CD14-positive monocyte (primary cell): ENCODE results near the gene MPRIP. TPM values are rescaled to one million over a fixed set of nuclear protein-coding genes. Genes with fewer than 3 reads are reported as not detected.

Source experiments
- DNase-seq, 3 donors: peaks; one replicate each; pipeline ENCODE4 v3.0.0-alpha.2; 2011 to 2022
- H2AFZ ChIP-seq: 2 replicates; pipeline ENCODE4 v1.6.0; 2012; ENCODE audit warnings: mild to moderate bottlenecking, low read depth, low read length, inconsistent platforms; ENCODE audit not compliant: insufficient read depth, poor library complexity, severe bottlenecking
- H3K27ac ChIP-seq, 2 donors: 1 replicate in 1 of 2; 2 replicates in 1 of 2; pipeline ENCODE4 v1.5.1; 2012 to 2013; ENCODE audit warnings: low read length in 2 of 2, control low read depth in 1 of 2, inconsistent platforms in 1 of 2, low read depth in 1 of 2, mild to moderate bottlenecking in 1 of 2
- H3K27me3 ChIP-seq, 2 donors: one replicate each; pipeline versions ENCODE4 v1.6.0 to v1.6.1; 2011 to 2013; ENCODE audit warnings: low read length in 2 of 2; ENCODE audit not compliant: control insufficient read depth in 2 of 2, insufficient read depth in 2 of 2
- H3K36me3 ChIP-seq, 2 donors: replicated peaks in 1 of 2; 1 replicate in 1 of 2; 2 replicates in 1 of 2; pipeline versions ENCODE4 v1.5.1 to v1.6.1; 2012 to 2013; ENCODE audit warnings: low read length in 2 of 2, control low read depth in 1 of 2, inconsistent platforms in 1 of 2, mild to moderate bottlenecking in 1 of 2; ENCODE audit not compliant: insufficient read depth in 2 of 2, control insufficient read depth in 1 of 2
- H3K4me1 ChIP-seq, 2 donors: 1 replicate in 1 of 2; 2 replicates in 1 of 2; pipeline versions ENCODE4 v1.5.1 to v1.6.1; 2012 to 2013; ENCODE audit warnings: low read length in 2 of 2, control low read depth in 1 of 2, inconsistent platforms in 1 of 2, mild to moderate bottlenecking in 1 of 2, moderate library complexity in 1 of 2; ENCODE audit not compliant: insufficient read depth in 2 of 2, control insufficient read depth in 1 of 2
- H3K4me2 ChIP-seq: replicated peaks from 2 replicates; pipeline ENCODE3; 2012; ENCODE audit warnings: low read length, moderate library complexity, mild to moderate bottlenecking; ENCODE audit not compliant: poor library complexity, severe bottlenecking; ENCODE audit errors: extremely low read depth
- H3K4me3 ChIP-seq, 3 experiments: fragments of 200-600 bp in 1 of 3; sonication (generic) in 1 of 3; replicated peaks in 1 of 3; 1 replicate in 2 of 3; 2 replicates in 1 of 3; pipeline ENCODE4 v1.5.1; 2011 to 2013; ENCODE audit warnings: low read length in 3 of 3, mild to moderate bottlenecking in 3 of 3, control low read depth in 2 of 3, low read depth in 2 of 3, inconsistent platforms in 1 of 3, moderate library complexity in 1 of 3
- H3K79me2 ChIP-seq: 2 replicates; pipeline ENCODE4 v1.6.0; 2012; ENCODE audit warnings: mild to moderate bottlenecking, control low read depth, inconsistent platforms, low read length, moderate library complexity; ENCODE audit not compliant: insufficient read depth
- H3K9ac ChIP-seq: 2 replicates; pipeline ENCODE4 v1.6.0; 2017; ENCODE audit warnings: low read length, mild to moderate bottlenecking; ENCODE audit not compliant: insufficient read depth, poor library complexity, severe bottlenecking
- H3K9me3 ChIP-seq, 2 donors: replicated peaks in 1 of 2; 1 replicate in 1 of 2; 2 replicates in 1 of 2; pipeline versions ENCODE4 v1.5.1 to v1.6.1; 2012 to 2013; ENCODE audit warnings: low read length in 2 of 2, control low read depth in 1 of 2; ENCODE audit not compliant: control insufficient read depth in 1 of 2, insufficient read depth in 1 of 2
- H4K20me1 ChIP-seq: 2 replicates; pipeline ENCODE4 v1.6.0; 2012; ENCODE audit warnings: mild to moderate bottlenecking, low read length, control low read depth, moderate library complexity; ENCODE audit not compliant: insufficient read depth
- H3K27ac Mint-ChIP-seq, 7 donors: one replicate each; pipeline ENCODE4 v1.8.0; 2020; ENCODE audit warnings: mild to moderate bottlenecking in 7 of 7, mixed read lengths in 7 of 7, moderate library complexity in 6 of 7, inconsistent platforms in 2 of 7
- H3K27me3 Mint-ChIP-seq, 3 donors: one replicate each; pipeline ENCODE4 v1.8.0; 2021 to 2022; ENCODE audit warnings: low read depth in 3 of 3, mild to moderate bottlenecking in 3 of 3, mixed read lengths in 3 of 3, moderate library complexity in 3 of 3, inconsistent platforms in 1 of 3
- H3K36me3 Mint-ChIP-seq, 2 donors: one replicate each; pipeline ENCODE4 v1.8.0; 2020; ENCODE audit warnings: mixed read lengths in 2 of 2, inconsistent platforms in 1 of 2, mild to moderate bottlenecking in 1 of 2
- H3K4me1 Mint-ChIP-seq: one replicate; pipeline ENCODE4 v1.8.0; 2020; ENCODE audit warnings: mild to moderate bottlenecking, mixed read lengths
- H3K4me3 Mint-ChIP-seq, 2 donors: one replicate each; pipeline ENCODE4 v1.8.0; 2020; ENCODE audit warnings: mild to moderate bottlenecking in 2 of 2, mixed read lengths in 2 of 2, moderate library complexity in 1 of 2
- H3K9me3 Mint-ChIP-seq, 7 donors: one replicate each; pipeline ENCODE4 v1.8.0; 2020 to 2022; ENCODE audit warnings: mixed read lengths in 7 of 7, mild to moderate bottlenecking in 6 of 7, moderate library complexity in 6 of 7, inconsistent platforms in 2 of 7
- CTCF ChIP-seq: fragments of 200-600 bp; IDR thresholded peaks from one replicate; pipeline ENCODE4 v1.8.0; 2022; ENCODE audit warnings: antibody characterized with exemption, mild to moderate bottlenecking
- WGBS: methylation state at CpG from one replicate; pipeline ENCODE4 v1.1.5; 2013; ENCODE audit warnings: missing lambda C conversion rate; ENCODE audit not compliant: insufficient coverage; 5-methylcytosine and 5-hydroxymethylcytosine counted together
- intact Hi-C, 2 donors: fragments of 100-400 bp; cut with micrococcal nuclease; formaldehyde crosslinking; loops; one replicate each; pipeline versions ENCODE4 v1.15.0 to v1.15.1; 2023
- polyA plus RNA-seq, 3 donors: library from polyadenylated mRNA; depleted of rRNA in 1 of 3; unstranded in 2 of 3; stranded (reverse) in 1 of 3; fragments of 300-500 nt in 2 of 3; fragments of >200 nt in 1 of 3; fragmentation: Illumina TruSeq in 2 of 3; gene quantifications; 1 replicate in 2 of 3; 2 replicates in 1 of 3; pipeline ENCODE4 v1.2.3, GENCODE V29; 2012 to 2021

Gene MPRIP
- polyA plus RNA-seq, 3 donors, result 2.0 to 48.7 (median 2.5) TPM

DNA sequence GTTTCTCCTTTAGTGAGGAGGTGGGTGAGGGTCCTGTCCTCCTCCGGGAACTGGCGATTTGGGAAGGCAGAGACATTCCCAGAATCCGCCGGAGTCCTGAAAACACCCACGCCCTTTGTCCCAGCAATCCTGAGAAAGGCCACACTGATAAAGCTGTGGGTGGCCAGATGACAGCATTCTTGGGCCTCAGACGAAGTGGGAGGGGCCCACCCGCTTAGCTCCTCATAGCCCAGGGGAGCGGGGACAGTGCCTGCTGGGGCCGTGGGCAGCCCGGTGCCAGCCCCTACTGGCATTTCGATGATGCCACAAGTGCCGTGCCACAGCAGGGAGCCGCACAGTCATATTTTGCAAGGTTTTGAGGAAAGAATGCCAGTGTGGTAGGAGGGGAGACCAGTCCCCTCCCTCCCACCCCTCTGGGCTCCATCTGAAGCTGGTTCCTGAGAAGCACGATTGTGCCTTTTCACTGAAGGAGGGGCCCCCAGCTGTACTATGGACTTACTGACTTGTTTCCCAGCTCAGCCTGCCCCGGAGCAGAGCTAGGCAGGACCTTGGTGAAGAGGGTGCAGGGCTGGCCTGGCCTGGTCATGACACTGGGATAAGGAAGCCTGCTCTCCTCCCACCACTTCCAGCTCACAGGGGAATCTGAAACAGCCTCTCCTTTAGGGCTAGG lies 20.9 kb upstream of the MPRIP start:
- H3K9me3 ChIP-seq, result no peaks in the 10 kb centered on the region
- H3K27me3 ChIP-seq, result peaks cover 0 to 13% of the 10 kb centered on the region in 2 donors
- no peak for DNase-seq
- intact Hi-C loops, result no loop called here
- no peak overlapping the region for H3K9ac ChIP-seq
- Mint-ChIP-seq H3K27ac (no peak overlapping the region), H3K4me1 (peaks cover 11% of the 10 kb centered on the region), H3K27me3 (peaks cover 9 to 34% (median 32%) of the 10 kb centered on the region in 3 donors), H3K4me3 (no peak overlapping the region), H3K9me3 (peaks cover 0 to 5% (median 0%) of the 10 kb centered on the region in 7 donors), H3K36me3 (no peaks in the 10 kb centered on the region)
- TF ChIP-seq CTCF, result no peak
- H3K27ac ChIP-seq, result no peak overlapping the region
- no peak overlapping the region for H3K4me3 ChIP-seq
- H3K4me2 ChIP-seq, result no peak overlapping the region
- H3K4me1 ChIP-seq, result peaks cover 7 to 10% of the 10 kb centered on the region in 2 donors
- WGBS, result 98% methylated on average over 10 of the region's 15 CpGs
- no peaks in the 10 kb centered on the region for H3K36me3 ChIP-seq
- no peaks in the 10 kb centered on the region for H3K79me2 ChIP-seq
- no peaks in the 10 kb centered on the region for H4K20me1 ChIP-seq
- no peak overlapping the region for H2AFZ ChIP-seq

DNA sequence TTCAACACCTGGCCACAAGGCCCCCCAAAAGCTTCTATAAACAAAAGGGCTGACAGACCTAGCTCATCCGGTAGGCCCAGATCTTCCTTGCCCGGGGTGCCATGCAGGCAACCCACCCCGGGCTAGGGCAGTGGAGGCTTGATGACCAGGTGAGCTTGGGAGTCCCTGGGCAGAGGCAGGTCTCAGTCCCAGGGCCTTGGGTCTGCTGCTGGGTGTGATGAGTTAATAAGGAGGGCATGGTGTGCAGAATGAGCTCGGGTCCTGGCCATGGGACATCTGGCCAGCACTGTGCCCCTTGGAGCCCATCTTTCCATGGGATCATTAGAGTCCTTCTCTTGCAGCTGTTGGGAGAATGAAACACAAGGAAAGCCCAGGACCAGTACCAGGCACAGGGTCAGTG lies 20.2 kb upstream of the MPRIP start:
- no peak overlapping the region for H3K27ac Mint-ChIP-seq
- 96% methylated on average over 4 of the region's 4 CpGs for WGBS

More for the DNA sequence above, 20.2 kb upstream of the MPRIP start:
- H3K4me3 ChIP-seq, result no peak overlapping the region
- H3K9ac ChIP-seq, result no peak overlapping the region
- H3K27me3 ChIP-seq, result peaks cover 0 to 13% of the 10 kb centered on the region in 2 donors
- no peaks in the 10 kb centered on the region for H3K9me3 ChIP-seq
- no peak overlapping the region for H2AFZ ChIP-seq
- no peak overlapping the region for H3K27ac ChIP-seq
- no peaks in the 10 kb centered on the region for H3K36me3 ChIP-seq
- H3K27me3 Mint-ChIP-seq, result peaks cover 9 to 33% (median 31%) of the 10 kb centered on the region in 3 donors
- no peaks in the 10 kb centered on the region for H4K20me1 ChIP-seq
- no peaks in the 10 kb centered on the region for H3K36me3 Mint-ChIP-seq
- H3K4me1 ChIP-seq, result peaks cover 2 to 3% of the 10 kb centered on the region in 2 donors
- intact Hi-C loops, result no loop called here
- H3K4me1 Mint-ChIP-seq, result peaks cover 4% of the 10 kb centered on the region
- H3K4me3 Mint-ChIP-seq, result no peak overlapping the region
- no peaks in the 10 kb centered on the region for H3K79me2 ChIP-seq
- H3K4me2 ChIP-seq, result no peak overlapping the region
- H3K9me3 Mint-ChIP-seq, result peaks cover 0 to 5% (median 0%) of the 10 kb centered on the region in 7 donors
- no peak for TF ChIP-seq CTCF
- DNase-seq, result no peak
